Hippocampal formation (tissue), 2 donors: ENCODE data around the gene PNPLA2.

Source experiments
- DNase-seq, 2 donors: peaks; one replicate each; lab custom pipeline; 2025; lab: John Stamatoyannopoulos, UW

The PNPLA2 gene

GRCh38 chr11:860234-861104, 41.8 kb downstream of the PNPLA2 start:
- DNase-seq: no peak

GRCh38 chr11:861105-861479, 42.4 kb downstream of the PNPLA2 start:
- DNase-seq: no peak

GRCh38 chr11:862081-862661, 43.5 kb downstream of the PNPLA2 start:
- no peak for DNase-seq

GRCh38 chr11:862696-863022, 43.9 kb downstream of the PNPLA2 start:
- DNase-seq: no peak

GRCh38 chr11:863023-863909, 44.6 kb downstream of the PNPLA2 start:
- DNase-seq: no peak

GRCh38 chr11:863910-864827, 45.5 kb downstream of the PNPLA2 start:
- no peak for DNase-seq

GRCh38 chr11:864898-865297, 46.2 kb downstream of the PNPLA2 start:
- DNase-seq: no peak

- no peak for DNase-seq
These were observed 47.0 kb downstream of the PNPLA2 start for GRCh38 chr11:865462-866430.

GRCh38 chr11:866481-866880, 47.8 kb downstream of the PNPLA2 start:
- DNase-seq: no peak

- no peak for DNase-seq
These were observed 49.2 kb downstream of the PNPLA2 start for GRCh38 chr11:867856-868358.

GRCh38 chr11:868394-868793, 49.7 kb downstream of the PNPLA2 start:
- no peak for DNase-seq

- DNase-seq: no peak
These were observed 50.1 kb downstream of the PNPLA2 start for GRCh38 chr11:868802-869201.

- DNase-seq: no peak
These were observed 50.8 kb downstream of the PNPLA2 start for GRCh38 chr11:869399-870126.

- no peak for DNase-seq
These were observed 51.4 kb downstream of the PNPLA2 start for GRCh38 chr11:870127-870413.

- no peak for DNase-seq
These were observed 51.7 kb downstream of the PNPLA2 start for GRCh38 chr11:870418-870817.

GRCh38 chr11:871472-871871, 52.8 kb downstream of the PNPLA2 start:
- no peak for DNase-seq

- DNase-seq: no peak
These were observed 54.1 kb downstream of the PNPLA2 start for GRCh38 chr11:872799-873198.

- DNase-seq: no peak
These were observed 55.0 kb downstream of the PNPLA2 start for GRCh38 chr11:873706-874105.
